ENCODE measurements around the gene FFAR2.

FFAR2 gene

DNA sequence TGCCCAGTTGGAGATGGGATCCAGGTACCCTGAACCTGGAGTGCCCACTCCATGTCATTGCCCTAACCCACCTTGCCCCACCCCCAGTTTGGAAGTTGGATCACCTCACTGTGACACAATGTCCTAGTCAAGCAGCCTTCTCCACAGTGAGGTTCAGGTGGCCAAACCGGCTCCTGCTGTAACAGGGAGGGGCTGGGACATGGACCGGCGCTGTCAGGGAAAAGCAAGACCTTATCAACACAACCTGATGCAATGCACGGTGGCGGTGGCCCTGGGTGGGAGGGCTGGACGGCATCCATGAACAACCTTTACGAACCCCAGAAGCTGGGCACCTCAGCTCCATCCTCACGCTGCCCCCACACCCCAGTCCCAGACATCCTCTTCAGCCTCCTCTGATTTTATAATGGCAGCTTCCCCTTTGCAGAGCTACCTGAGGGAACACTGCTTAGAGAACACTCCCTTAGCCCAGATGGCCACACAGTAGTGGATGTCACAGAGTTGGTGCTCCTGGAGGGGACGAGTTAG lies 43.8 kb downstream of the FFAR2 start:
- no peak overlapping the region for H3K4me3 ChIP-seq (ENCODE audit: low read depth, low read length)
- no peak for DNase-seq (ENCODE audit: low read depth)
- no peak for TF ChIP-seq MYC (IDR thresholded peaks at IDR 0.05; ENCODE audit: low read depth, low read length)
- TF ChIP-seq POLR2A (IDR thresholded peaks at IDR 0.05; ENCODE audit: extremely low read depth, insufficient read length) = no peak
- TF ChIP-seq CTCF (IDR thresholded peaks at IDR 0.05; ENCODE audit: low read depth, low read length) = no peak
- no peak for TF ChIP-seq MAX (IDR thresholded peaks at IDR 0.05; ENCODE audit: low read depth, low read length)

- H3K4me3 ChIP-seq (ENCODE audit: low read depth, low read length) = no peak overlapping the region
- TF ChIP-seq MAX (IDR thresholded peaks at IDR 0.05; ENCODE audit: low read depth, low read length) (no peak), POLR2A (IDR thresholded peaks at IDR 0.05; ENCODE audit: extremely low read depth, insufficient read length) (no peak), MYC (IDR thresholded peaks at IDR 0.05; ENCODE audit: low read depth, low read length) (no peak), CTCF (IDR thresholded peaks at IDR 0.05; ENCODE audit: low read depth, low read length) (no peak)
- DNase-seq (ENCODE audit: low read depth) = no peak
Measured at GRCh38 chr19:35493971-35494370, 45.9 kb downstream of the FFAR2 start.

DNA sequence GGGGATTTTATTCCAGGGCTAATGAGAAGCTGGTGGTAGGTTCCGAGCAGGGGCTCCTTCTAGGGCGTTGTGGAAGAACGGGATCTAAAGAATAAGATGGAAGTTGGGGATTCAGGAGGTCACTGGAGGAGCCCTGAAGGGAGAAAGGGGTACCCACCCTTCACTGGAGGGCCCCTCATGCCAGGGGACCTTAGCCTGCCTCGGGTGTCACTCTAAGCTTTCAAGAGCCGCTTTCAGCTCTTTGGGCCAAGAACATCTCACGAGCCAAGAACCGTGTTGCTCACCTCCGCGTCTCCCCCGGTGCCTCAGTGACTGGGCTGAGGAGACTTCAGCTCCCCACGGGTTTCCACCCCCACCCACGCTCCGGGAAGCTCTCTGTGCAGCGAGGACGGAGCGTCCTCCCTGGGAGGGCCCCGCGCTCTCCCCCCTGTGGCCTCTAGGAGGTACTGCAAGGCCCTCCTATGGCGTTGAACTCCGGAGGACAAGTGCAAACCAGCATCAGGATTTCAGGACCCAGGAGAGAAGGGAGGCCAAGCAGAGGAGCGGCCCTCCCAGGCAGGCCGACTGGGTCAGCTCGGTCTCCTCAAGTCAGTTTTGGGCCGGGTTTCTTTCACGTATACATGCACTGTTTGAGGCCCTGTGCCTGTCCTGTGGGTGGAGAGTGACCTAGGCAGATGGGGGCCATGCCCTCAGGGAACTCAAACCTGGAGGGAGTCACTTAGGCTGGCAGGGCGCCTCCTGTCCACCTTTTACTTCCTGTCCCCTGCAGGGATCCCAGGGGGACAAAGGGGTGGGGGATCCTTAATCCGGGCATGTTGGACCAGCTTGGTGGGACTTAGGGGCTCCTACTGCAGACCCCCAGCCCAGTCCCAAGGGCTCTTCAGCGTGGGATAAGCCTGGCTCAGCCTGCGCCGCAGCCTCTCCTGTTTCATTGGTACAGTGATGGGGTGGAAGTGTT lies 47.3 kb downstream of the FFAR2 start:
- no peak overlapping the region for H3K4me3 ChIP-seq (ENCODE audit: low read depth, low read length)
- TF ChIP-seq CTCF (IDR thresholded peaks at IDR 0.05; ENCODE audit: low read depth, low read length) (peak; percentile 76), POLR2A (IDR thresholded peaks at IDR 0.05; ENCODE audit: extremely low read depth, insufficient read length) (no peak)
- peak; percentile 55 for DNase-seq (ENCODE audit: low read depth)

- TF ChIP-seq MYC (IDR thresholded peaks at IDR 0.05; ENCODE audit: low read depth, low read length) (no peak), CTCF (IDR thresholded peaks at IDR 0.05; ENCODE audit: low read depth, low read length) (no peak), MAX (IDR thresholded peaks at IDR 0.05; ENCODE audit: low read depth, low read length) (no peak), POLR2A (IDR thresholded peaks at IDR 0.05; ENCODE audit: extremely low read depth, insufficient read length) (no peak)
- H3K4me3 ChIP-seq (ENCODE audit: low read depth, low read length) = no peak overlapping the region
- DNase-seq (ENCODE audit: low read depth) = no peak
Measured at GRCh38 chr19:35497406-35497805, 49.3 kb downstream of the FFAR2 start.

DNA sequence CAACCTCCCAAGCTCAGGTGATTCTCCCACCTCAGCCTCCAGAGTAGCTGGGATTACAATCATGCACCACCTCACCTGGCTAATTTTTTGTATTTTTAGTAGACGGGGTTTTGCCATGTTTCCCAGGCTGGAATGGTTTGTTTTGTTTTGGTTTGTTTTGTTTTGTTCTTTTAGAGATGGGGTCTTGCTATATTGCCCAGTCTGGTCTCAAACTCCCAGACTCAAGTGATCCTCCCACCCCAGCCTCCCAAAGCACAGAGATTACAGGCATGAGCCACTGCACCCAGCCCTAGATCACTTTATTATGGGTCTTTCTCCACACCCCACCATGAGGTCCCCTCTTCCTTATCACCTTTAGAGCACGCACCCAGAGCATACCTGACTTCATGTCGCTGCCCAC lies 50.2 kb downstream of the FFAR2 start:
- no peak for DNase-seq (ENCODE audit: low read depth)
- TF ChIP-seq POLR2A (IDR thresholded peaks at IDR 0.05; ENCODE audit: extremely low read depth, insufficient read length) (no peak), MAX (IDR thresholded peaks at IDR 0.05; ENCODE audit: low read depth, low read length) (no peak), CTCF (IDR thresholded peaks at IDR 0.05; ENCODE audit: low read depth, low read length) (no peak), MYC (IDR thresholded peaks at IDR 0.05; ENCODE audit: low read depth, low read length) (no peak)
- no peak overlapping the region for H3K4me3 ChIP-seq (ENCODE audit: low read depth, low read length)

Data from NB4 (cell line).